ENCODE results near the gene SERP2.

DNA sequence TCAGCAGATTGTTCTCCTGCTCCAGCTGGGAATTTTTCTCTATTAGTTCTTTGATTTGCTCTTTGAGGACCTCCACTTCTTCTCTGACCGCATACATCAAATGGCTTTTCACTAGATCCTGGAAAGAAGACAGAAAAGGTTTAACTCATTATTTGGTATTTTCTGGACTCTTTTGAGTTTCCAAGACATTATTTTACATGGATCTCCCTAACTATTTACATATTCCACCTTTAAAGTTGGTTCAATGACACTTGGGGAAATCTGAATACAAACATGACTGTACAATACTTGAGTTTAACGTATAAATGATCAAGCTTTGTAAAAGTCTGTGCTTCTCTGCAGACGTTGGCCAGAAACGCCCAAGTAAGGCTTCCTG is 61.1 kb downstream of the SERP2 start:
- TF ChIP-seq, protein P1, sequence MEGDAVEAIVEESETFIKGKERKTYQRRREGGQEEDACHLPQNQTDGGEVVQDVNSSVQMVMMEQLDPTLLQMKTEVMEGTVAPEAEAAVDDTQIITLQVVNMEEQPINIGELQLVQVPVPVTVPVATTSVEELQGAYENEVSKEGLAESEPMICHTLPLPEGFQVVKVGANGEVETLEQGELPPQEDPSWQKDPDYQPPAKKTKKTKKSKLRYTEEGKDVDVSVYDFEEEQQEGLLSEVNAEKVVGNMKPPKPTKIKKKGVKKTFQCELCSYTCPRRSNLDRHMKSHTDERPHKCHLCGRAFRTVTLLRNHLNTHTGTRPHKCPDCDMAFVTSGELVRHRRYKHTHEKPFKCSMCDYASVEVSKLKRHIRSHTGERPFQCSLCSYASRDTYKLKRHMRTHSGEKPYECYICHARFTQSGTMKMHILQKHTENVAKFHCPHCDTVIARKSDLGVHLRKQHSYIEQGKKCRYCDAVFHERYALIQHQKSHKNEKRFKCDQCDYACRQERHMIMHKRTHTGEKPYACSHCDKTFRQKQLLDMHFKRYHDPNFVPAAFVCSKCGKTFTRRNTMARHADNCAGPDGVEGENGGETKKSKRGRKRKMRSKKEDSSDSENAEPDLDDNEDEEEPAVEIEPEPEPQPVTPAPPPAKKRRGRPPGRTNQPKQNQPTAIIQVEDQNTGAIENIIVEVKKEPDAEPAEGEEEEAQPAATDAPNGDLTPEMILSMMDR (conservative IDR thresholded peaks at IDR 0.05; ENCODE audit: low read depth, low read length), result no peak
- TF ChIP-seq EZH2 (IDR thresholded peaks at IDR 0.05; ENCODE audit: low read length, unreplicated experiment), result no peak
- no peak for TF ChIP-seq EZH2phosphoT487 (IDR thresholded peaks at IDR 0.05; ENCODE audit: borderline replicate concordance, low read length)

Data from PC-3 (cell line).